Measurements from ENCODE around the gene VSNL1.
"Not testable (repeated sequence)": the region's sequence is repeated elsewhere in the genome, so short reads cannot be mapped to it uniquely, and the experiment has no call there.

Gene VSNL1

DNA sequence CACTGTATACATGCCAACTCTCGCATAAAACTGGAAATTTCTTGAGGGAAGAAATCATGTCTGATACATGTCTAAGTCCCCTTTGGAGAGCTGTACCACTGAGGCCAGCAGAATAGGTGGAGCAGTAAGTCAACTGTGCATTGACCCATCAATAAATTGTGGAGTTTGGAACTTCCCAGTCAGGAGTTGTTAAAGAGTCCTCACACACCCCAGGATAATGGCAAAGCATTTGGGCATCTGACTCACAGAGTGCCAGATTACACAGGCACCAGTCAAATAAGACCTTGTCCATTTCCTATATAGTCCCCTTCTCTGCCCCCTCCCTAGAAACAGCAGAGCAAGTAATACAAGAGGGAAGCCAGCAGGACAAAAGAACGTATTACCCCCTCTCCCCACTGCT lies 10.4 kb downstream of the VSNL1 start:
- no peak overlapping the region for H3K4me3 ChIP-seq (ENCODE audit: low read depth, low read length)
- TF ChIP-seq, protein P1, sequence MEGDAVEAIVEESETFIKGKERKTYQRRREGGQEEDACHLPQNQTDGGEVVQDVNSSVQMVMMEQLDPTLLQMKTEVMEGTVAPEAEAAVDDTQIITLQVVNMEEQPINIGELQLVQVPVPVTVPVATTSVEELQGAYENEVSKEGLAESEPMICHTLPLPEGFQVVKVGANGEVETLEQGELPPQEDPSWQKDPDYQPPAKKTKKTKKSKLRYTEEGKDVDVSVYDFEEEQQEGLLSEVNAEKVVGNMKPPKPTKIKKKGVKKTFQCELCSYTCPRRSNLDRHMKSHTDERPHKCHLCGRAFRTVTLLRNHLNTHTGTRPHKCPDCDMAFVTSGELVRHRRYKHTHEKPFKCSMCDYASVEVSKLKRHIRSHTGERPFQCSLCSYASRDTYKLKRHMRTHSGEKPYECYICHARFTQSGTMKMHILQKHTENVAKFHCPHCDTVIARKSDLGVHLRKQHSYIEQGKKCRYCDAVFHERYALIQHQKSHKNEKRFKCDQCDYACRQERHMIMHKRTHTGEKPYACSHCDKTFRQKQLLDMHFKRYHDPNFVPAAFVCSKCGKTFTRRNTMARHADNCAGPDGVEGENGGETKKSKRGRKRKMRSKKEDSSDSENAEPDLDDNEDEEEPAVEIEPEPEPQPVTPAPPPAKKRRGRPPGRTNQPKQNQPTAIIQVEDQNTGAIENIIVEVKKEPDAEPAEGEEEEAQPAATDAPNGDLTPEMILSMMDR (IDR thresholded peaks at IDR 0.05; ENCODE audit: low read depth, low read length): no peak

DNA sequence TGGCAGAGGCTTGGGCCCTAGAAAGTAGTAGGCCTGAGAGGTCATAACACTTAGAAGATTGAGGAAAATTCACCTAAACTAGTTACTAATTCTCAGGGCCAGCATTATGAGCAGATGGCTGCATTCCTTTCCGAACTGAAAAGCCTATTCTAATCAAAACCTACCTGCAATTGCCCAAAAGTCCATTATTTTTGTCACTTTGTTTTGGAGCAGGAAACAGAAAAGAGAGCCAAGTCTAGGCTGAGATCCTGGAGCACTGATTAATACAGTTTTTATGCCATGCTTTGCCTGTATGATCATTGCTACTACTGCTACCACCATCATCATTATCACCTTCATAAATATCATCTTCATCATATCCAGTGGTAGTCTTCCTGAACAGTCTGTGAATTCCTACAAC lies 14.7 kb downstream of the VSNL1 start:
- TF ChIP-seq, protein P1 (IDR thresholded peaks at IDR 0.05; ENCODE audit: low read depth, low read length): no peak

DNA sequence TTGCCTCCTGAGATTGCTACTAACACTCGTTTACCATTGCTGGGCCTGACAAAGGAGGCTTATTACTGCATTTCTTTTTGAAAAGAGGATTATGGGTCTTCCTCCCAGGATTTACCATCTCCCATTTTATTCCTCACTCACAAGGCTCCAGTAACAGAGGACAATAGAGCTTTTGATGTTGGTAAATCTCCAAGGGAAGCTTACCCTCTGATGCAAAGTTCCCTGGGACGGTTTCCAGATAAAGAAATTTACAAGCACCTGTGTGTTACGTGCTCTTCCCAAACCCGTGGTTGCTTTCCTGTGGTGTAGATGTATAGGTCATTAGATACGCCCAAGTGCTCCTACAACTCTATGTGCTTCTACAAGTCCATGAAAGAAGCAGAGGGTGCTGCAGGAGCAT lies 17.1 kb downstream of the VSNL1 start:
- TF ChIP-seq, protein P1 (IDR thresholded peaks at IDR 0.05; ENCODE audit: low read depth, low read length): no peak
- H3K4me3 ChIP-seq (ENCODE audit: low read depth, low read length): no peak overlapping the region

More for the DNA sequence above, 14.7 kb downstream of the VSNL1 start:
- no peak overlapping the region for H3K4me3 ChIP-seq (ENCODE audit: low read depth, low read length)

- TF ChIP-seq, protein P1 (IDR thresholded peaks at IDR 0.05; ENCODE audit: low read depth, low read length): no peak
- no peak overlapping the region for H3K4me3 ChIP-seq (ENCODE audit: low read depth, low read length)
These were observed 17.6 kb downstream of the VSNL1 start for GRCh38 chr2:17558053-17558452.

DNA sequence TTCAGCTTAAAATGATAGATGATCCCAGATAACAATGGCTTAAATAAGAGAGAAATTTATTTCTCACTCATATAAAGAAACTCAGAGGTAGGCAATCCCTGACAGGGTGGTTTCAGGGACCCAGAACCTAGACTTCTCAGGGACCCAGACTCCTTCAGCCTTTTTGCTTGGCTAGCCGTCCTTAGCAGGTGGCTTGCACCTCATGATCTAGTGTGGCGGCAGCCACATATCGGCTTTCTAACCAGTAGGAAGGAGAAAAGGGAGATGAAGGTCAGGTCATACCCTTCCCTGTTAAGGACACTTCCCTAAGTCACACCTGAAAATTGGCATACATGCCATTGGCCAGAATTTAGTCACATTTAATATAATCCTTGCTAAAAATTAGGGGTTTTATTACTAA lies 18.4 kb downstream of the VSNL1 start:
- H3K4me3 ChIP-seq (ENCODE audit: low read depth, low read length): no peak overlapping the region
- TF ChIP-seq, protein P1 (IDR thresholded peaks at IDR 0.05; ENCODE audit: low read depth, low read length): no peak

DNA sequence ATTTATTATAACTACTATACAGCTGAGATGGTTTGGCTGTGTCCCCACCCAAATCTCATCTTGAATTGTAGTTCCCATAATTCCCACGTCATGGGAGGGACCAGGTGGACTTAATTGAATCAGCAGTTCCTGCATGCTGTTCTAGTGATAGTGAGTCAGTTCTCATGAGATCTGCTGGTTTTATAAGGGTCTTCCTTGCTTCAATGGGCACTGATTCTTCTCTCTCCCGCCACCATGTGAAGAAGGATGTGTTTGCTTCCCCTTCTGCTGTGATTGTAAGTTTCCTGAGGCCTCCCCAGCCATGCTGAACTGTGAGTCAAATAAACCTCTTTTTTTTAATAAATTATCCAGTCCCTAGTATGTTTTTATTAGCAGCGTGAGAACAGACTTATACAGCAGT lies 25.2 kb downstream of the VSNL1 start:
- not testable (repeated sequence) for H3K4me3 ChIP-seq (ENCODE audit: low read depth, low read length)

DNA sequence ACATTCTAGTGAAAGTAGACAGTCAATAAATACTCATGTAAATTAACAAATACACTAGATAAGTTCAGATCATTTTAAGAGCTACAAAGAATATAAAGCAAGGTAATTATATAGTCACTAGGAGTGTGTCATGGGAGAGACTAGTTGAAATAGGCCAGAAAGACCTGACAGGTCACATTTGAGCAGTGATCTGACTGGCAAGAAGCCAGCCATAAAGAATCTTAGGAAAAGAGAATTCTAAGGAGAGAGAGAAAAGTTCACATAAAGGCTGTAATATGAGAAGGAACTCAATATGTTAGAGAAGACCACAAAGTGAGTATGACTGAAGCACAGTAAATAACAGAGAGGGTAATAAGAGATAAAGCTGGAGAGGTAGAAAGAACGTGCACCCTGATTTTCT lies 31.2 kb downstream of the VSNL1 start:
- H3K4me3 ChIP-seq (ENCODE audit: low read depth, low read length): no peak overlapping the region
- TF ChIP-seq, protein P1 (IDR thresholded peaks at IDR 0.05; ENCODE audit: low read depth, low read length): no peak

DNA sequence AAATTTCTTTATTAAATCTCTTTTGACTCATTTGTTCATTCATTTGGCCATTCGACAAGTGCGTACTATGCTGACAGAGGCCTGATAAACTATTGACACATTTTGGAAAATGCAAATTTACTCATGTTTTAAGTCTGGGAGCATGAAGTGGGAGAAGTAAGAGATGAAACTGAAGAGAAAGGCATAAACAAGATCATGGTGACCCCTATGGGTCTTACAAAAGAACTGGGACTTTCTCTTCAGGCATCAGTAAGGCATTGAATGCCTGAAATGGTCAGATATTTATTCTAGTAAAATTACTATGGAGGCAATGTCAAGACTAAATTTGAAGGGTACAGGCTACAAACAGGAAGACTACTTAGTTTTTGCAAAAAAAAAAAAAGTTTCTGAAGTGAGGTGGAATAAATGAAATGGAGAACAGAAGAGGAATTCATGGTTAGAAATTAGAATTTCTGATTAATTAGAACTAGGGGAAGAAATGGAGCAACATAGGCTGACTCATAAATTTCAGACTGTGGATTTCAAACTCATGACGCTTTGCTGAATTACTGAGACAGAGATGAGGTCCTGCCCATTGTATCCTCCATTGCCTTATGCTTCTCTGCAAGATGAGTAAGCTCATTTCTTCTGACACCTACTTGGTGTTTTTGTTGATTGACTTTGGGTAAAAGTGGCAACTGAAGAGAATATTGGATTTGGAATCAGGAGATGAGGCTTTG lies 32.7 kb downstream of the VSNL1 start:
- TF ChIP-seq, protein P1 (IDR thresholded peaks at IDR 0.05; ENCODE audit: low read depth, low read length): no peak
- no peak overlapping the region for H3K4me3 ChIP-seq (ENCODE audit: low read depth, low read length)
